Measurements from ENCODE around the gene ZNF304. TPM values are rescaled to one million over a fixed set of nuclear protein-coding genes. Genes with fewer than 3 reads are reported as not detected.

The ZNF304 gene
- total RNA-seq, 4 donors from 2014 or later, result 5.1 to 7.6 (median 6.0) TPM

- Histone ChIP-seq H3K9me3 (peaks cover 0 to 57% (median 6%) of the 10 kb centered on the region in 4 donors), H3K4me3 (peak within 1 kb of the TSS; percentile 52 to 83 (median 66)), H3K27ac (peak within 1 kb of the TSS; percentile 53 to 88 (median 75)), H3K27me3 (peaks cover 0 to 5% of the 10 kb centered on the region in 2 donors), H3K4me1 (peaks cover 0 to 20% (median 13%) of the 10 kb centered on the region in 4 donors), H3K36me3 (peaks cover 0 to 41% (median 11%) of the 10 kb centered on the region in 3 donors)
- 1 to 2% methylated on average over 43 to 57 of the region's 71 CpGs for WGBS, 2 donors
- TF ChIP-seq EP300 (IDR thresholded peaks at IDR 0.05), result peak in 1 of 2 donors; percentile 74
- peak in 1 of 2 donors; percentile 54 for TF ChIP-seq POLR2A (IDR thresholded peaks at IDR 0.05)
- TF ChIP-seq CTCF (IDR thresholded peaks at IDR 0.05), result peak in 1 of 5 experiments; percentile 18
- peak; percentile 82 to 91 for DNase-seq (ENCODE audit: low spot score in 2 of 2)
Observed at GRCh38 chr19:57320180-57321084, 30.6 kb upstream of the ZNF304 start, which contains the start of gene ZNF543. Gene ZNF543, plus strand, starts transcription at chr19:57320472. Its CDS starts 382 bp downstream, at chr19:57320854.

GRCh38 chr19:57321116-57321515 is 30.0 kb upstream of the ZNF304 start:
- H3K9me3 ChIP-seq, result peaks cover 0 to 58% (median 10%) of the 10 kb centered on the region in 4 donors
- peak overlapping the region; percentile 52 to 83 (median 66) for H3K4me3 ChIP-seq
- WGBS, 2 donors, result 36 to 43% methylated on average over 8 of the region's 8 CpGs
- DNase-seq (ENCODE audit: low spot score in 2 of 2), result no peak
- H3K27ac ChIP-seq, result peak overlapping the region in 3 of 4 donors; percentile 72 to 88 (median 78)
- TF ChIP-seq CTCF (IDR thresholded peaks at IDR 0.05), result no peak
- TF ChIP-seq POLR2A (IDR thresholded peaks at IDR 0.05), result no peak
- TF ChIP-seq EP300 (IDR thresholded peaks at IDR 0.05), result no peak
- peaks cover 0 to 5% of the 10 kb centered on the region in 2 donors for H3K27me3 ChIP-seq
- H3K4me1 ChIP-seq, result peaks cover 0 to 20% (median 13%) of the 10 kb centered on the region in 4 donors
- peaks cover 0 to 47% (median 16%) of the 10 kb centered on the region in 3 donors for H3K36me3 ChIP-seq

- TF ChIP-seq POLR2A (IDR thresholded peaks at IDR 0.05) (no peak), CTCF (IDR thresholded peaks at IDR 0.05) (no peak), EP300 (IDR thresholded peaks at IDR 0.05) (no peak)
- Histone ChIP-seq H3K27ac (no peak overlapping the region), H3K4me3 (peak overlapping the region in 1 of 4 donors; percentile 83), H3K9me3 (peaks cover 0 to 63% (median 13%) of the 10 kb centered on the region in 4 donors), H3K27me3 (peaks cover 0 to 5% of the 10 kb centered on the region in 2 donors), H3K4me1 (peaks cover 0 to 20% (median 13%) of the 10 kb centered on the region in 4 donors), H3K36me3 (peaks cover 6 to 54% (median 23%) of the 10 kb centered on the region in 3 donors)
- 63 to 70% methylated on average over 3 of the region's 3 CpGs for WGBS, 2 donors
- no peak for DNase-seq (ENCODE audit: low spot score in 2 of 2)
Observed at GRCh38 chr19:57321751-57322150, 29.3 kb upstream of the ZNF304 start.

- Histone ChIP-seq H3K4me1 (peaks cover 0 to 16% (median 13%) of the 10 kb centered on the region in 4 donors), H3K27ac (no peak overlapping the region), H3K36me3 (peaks cover 23 to 86% (median 48%) of the 10 kb centered on the region in 3 donors), H3K4me3 (no peak overlapping the region), H3K9me3 (peaks cover 0 to 86% (median 25%) of the 10 kb centered on the region in 4 donors), H3K27me3 (no peaks in the 10 kb centered on the region)
- no peak for TF ChIP-seq POLR2A (IDR thresholded peaks at IDR 0.05)
- TF ChIP-seq EP300 (IDR thresholded peaks at IDR 0.05), result no peak
- TF ChIP-seq CTCF (IDR thresholded peaks at IDR 0.05), result no peak
- no peak for DNase-seq (ENCODE audit: low spot score in 2 of 2)
Observed at GRCh38 chr19:57324992-57325391, 26.1 kb upstream of the ZNF304 start.

GRCh38 chr19:57327993-57328392 is 23.1 kb upstream of the ZNF304 start:
- no peak for DNase-seq (ENCODE audit: low spot score in 2 of 2)
- TF ChIP-seq CTCF (IDR thresholded peaks at IDR 0.05) (no peak), EP300 (IDR thresholded peaks at IDR 0.05) (no peak), POLR2A (IDR thresholded peaks at IDR 0.05) (no peak)
- Histone ChIP-seq H3K27me3 (no peaks in the 10 kb centered on the region), H3K4me1 (no peaks in the 10 kb centered on the region), H3K36me3 (peaks cover 23 to 96% (median 48%) of the 10 kb centered on the region in 3 donors), H3K9me3 (peaks cover 3 to 98% (median 36%) of the 10 kb centered on the region in 4 donors), H3K27ac (no peak overlapping the region), H3K4me3 (no peak overlapping the region)
- 76 to 81% methylated on average over 8 of the region's 8 CpGs for WGBS, 2 donors
